Keratinocyte (primary cell): ENCODE measurements around the gene STPG2.
A peak's percentile ranks its signal among the peaks of the same experiment; 100 is the strongest.

Source experiments
- EZH2 ChIP-seq: IDR thresholded peaks from one replicate; pipeline ENCODE4 v1.6.1; 2012; ENCODE audit warnings: inconsistent platforms, mild to moderate bottlenecking, low read length, moderate library complexity
- TF ChIP-seq, protein P1 (sequence below), 3 experiments: IDR thresholded peaks in 1 of 3; conservative IDR thresholded peaks in 1 of 3; optimal IDR thresholded peaks in 1 of 3; 2 replicates in 2 of 3; 3 replicates in 1 of 3; pipeline versions ENCODE3 to v1.5.1; 2011; ENCODE audit warnings: low read length in 3 of 3, mild to moderate bottlenecking in 3 of 3, moderate library complexity in 2 of 3, control low read depth in 1 of 3, inconsistent platforms in 1 of 3; ENCODE audit not compliant: insufficient read depth in 2 of 3; ENCODE audit errors: extremely low read depth in 1 of 3

DNA sequence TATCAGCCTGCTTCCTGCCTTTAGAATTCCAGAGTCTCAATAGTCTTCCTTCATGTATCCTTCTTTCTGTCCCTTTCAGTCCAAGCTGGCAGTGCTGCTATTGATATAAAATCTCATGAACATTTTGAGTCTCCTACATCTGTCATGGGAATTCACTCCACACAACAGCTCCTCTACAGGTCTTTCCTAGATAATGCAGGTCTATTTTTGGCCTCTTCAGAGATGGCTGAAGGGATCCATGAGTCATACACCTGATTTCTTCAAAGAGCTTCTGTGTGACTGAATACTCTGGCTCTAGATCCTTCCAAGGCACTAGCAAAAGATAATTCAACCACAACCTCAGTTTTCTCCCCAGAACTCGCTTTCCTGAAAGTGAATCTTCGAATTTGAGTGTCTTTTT, 115.4 kb downstream of the STPG2 start:
- TF ChIP-seq, protein P1, sequence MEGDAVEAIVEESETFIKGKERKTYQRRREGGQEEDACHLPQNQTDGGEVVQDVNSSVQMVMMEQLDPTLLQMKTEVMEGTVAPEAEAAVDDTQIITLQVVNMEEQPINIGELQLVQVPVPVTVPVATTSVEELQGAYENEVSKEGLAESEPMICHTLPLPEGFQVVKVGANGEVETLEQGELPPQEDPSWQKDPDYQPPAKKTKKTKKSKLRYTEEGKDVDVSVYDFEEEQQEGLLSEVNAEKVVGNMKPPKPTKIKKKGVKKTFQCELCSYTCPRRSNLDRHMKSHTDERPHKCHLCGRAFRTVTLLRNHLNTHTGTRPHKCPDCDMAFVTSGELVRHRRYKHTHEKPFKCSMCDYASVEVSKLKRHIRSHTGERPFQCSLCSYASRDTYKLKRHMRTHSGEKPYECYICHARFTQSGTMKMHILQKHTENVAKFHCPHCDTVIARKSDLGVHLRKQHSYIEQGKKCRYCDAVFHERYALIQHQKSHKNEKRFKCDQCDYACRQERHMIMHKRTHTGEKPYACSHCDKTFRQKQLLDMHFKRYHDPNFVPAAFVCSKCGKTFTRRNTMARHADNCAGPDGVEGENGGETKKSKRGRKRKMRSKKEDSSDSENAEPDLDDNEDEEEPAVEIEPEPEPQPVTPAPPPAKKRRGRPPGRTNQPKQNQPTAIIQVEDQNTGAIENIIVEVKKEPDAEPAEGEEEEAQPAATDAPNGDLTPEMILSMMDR (optimal IDR thresholded peaks at IDR 0.05 in 1 of 3, IDR thresholded peaks at IDR 0.05 in 1 of 3, conservative IDR thresholded peaks at IDR 0.05 in 1 of 3; ENCODE audit: extremely low read depth in 1 of 3, insufficient read depth in 2 of 3, low read length in 3 of 3), result peak in 2 of 3 experiments; percentile 53 to 57
- no peak for TF ChIP-seq EZH2
